ENCODE results near the gene TRAF2.

- TF ChIP-seq, protein P1, sequence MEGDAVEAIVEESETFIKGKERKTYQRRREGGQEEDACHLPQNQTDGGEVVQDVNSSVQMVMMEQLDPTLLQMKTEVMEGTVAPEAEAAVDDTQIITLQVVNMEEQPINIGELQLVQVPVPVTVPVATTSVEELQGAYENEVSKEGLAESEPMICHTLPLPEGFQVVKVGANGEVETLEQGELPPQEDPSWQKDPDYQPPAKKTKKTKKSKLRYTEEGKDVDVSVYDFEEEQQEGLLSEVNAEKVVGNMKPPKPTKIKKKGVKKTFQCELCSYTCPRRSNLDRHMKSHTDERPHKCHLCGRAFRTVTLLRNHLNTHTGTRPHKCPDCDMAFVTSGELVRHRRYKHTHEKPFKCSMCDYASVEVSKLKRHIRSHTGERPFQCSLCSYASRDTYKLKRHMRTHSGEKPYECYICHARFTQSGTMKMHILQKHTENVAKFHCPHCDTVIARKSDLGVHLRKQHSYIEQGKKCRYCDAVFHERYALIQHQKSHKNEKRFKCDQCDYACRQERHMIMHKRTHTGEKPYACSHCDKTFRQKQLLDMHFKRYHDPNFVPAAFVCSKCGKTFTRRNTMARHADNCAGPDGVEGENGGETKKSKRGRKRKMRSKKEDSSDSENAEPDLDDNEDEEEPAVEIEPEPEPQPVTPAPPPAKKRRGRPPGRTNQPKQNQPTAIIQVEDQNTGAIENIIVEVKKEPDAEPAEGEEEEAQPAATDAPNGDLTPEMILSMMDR (IDR thresholded peaks at IDR 0.05) = no peak
- TF ChIP-seq POLR2A (IDR thresholded peaks at IDR 0.05) = no peak
These were observed 67.5 kb downstream of the TRAF2 start for GRCh38 chr9:136953771-136954269.
